GM23338 (cell line): ENCODE measurements around the gene AFAP1. TPM values are rescaled to one million over a fixed set of nuclear protein-coding genes. Genes with fewer than 3 reads are reported as not detected.

Experiments
- ATAC-seq: fragments of 200-7000 bp; cut with Tn5 transposase; 3 replicates; pipeline ENCODE4 v1.9.1; 2020
- DNase-seq: peaks from one replicate; pipeline ENCODE4 v3.0.0-alpha.2; 2015; ENCODE audit warnings: low spot score
- H2AFZ ChIP-seq: fragments of 200-600 bp; sonication (generic); 2 replicates; pipeline ENCODE4 v1.8.0; 2016; ENCODE audit warnings: antibody characterized with exemption, mild to moderate bottlenecking, moderate library complexity
- H3F3A ChIP-seq: fragments of 200-600 bp; sonication (generic); replicated peaks from 2 replicates; pipeline ENCODE4 v1.8.0; 2017; ENCODE audit warnings: antibody characterized with exemption, mixed run types, low read depth
- H3K27ac ChIP-seq: fragments of 200-600 bp; sonication (generic); 2 replicates; pipeline ENCODE4 v1.6.1; 2016; ENCODE audit warnings: low read depth
- H3K27me3 ChIP-seq: fragments of 200-600 bp; sonication (generic); 2 replicates; pipeline ENCODE4 v1.8.0; 2016; ENCODE audit warnings: mild to moderate bottlenecking, mixed run types, moderate library complexity; ENCODE audit not compliant: insufficient read depth
- H3K36me3 ChIP-seq: fragments of 200-600 bp; sonication (generic); 2 replicates; pipeline ENCODE4 v1.8.0; 2016; ENCODE audit warnings: mild to moderate bottlenecking; ENCODE audit not compliant: insufficient read depth
- H3K4me1 ChIP-seq: fragments of 200-600 bp; sonication (generic); 2 replicates; pipeline ENCODE4 v1.8.0; 2016; ENCODE audit warnings: mild to moderate bottlenecking, moderate library complexity; ENCODE audit not compliant: insufficient read depth
- H3K4me2 ChIP-seq: fragments of 200-600 bp; sonication (generic); 2 replicates; pipeline ENCODE4 v1.7.1; 2017; ENCODE audit warnings: mixed run types
- H3K4me3 ChIP-seq: fragments of 200-600 bp; sonication (generic); 2 replicates; pipeline ENCODE4 v1.6.1; 2016; ENCODE audit warnings: mixed run types
- H3K79me2 ChIP-seq: fragments of 200-600 bp; sonication (generic); replicated peaks from 2 replicates; pipeline ENCODE4 v1.8.0; 2017; ENCODE audit warnings: mild to moderate bottlenecking; ENCODE audit not compliant: insufficient read depth
- H3K9me2 ChIP-seq: fragments of 200-600 bp; sonication (generic); 2 replicates; pipeline ENCODE4 v1.8.0; 2017; ENCODE audit not compliant: insufficient read depth
- H4K20me1 ChIP-seq: fragments of 200-600 bp; sonication (generic); replicated peaks from 2 replicates; pipeline ENCODE4 v1.8.0; 2017; ENCODE audit warnings: mild to moderate bottlenecking; ENCODE audit not compliant: insufficient read depth
- H3K27ac Mint-ChIP-seq: 2 replicates; pipeline ENCODE4 v1.8.0; 2020; ENCODE audit warnings: inconsistent platforms, mild to moderate bottlenecking, moderate library complexity, mixed read lengths
- H3K27me3 Mint-ChIP-seq: 3 replicates; pipeline ENCODE4 v1.8.0; 2022; ENCODE audit warnings: low read depth, mild to moderate bottlenecking, moderate library complexity, mixed read lengths, inconsistent platforms; ENCODE audit not compliant: insufficient read depth, poor library complexity
- H3K36me3 Mint-ChIP-seq: 3 replicates; pipeline ENCODE4 v1.8.0; 2021; ENCODE audit warnings: low read depth, mild to moderate bottlenecking, inconsistent platforms, moderate library complexity, mixed read lengths
- H3K4me1 Mint-ChIP-seq: 3 replicates; pipeline ENCODE4 v1.8.0; 2020; ENCODE audit warnings: mild to moderate bottlenecking, inconsistent platforms, mixed read lengths
- H3K4me3 Mint-ChIP-seq: 3 replicates; pipeline ENCODE4 v1.8.0; 2021; ENCODE audit warnings: moderate library complexity, mild to moderate bottlenecking, inconsistent platforms, mixed read lengths
- H3K9me3 Mint-ChIP-seq: 3 replicates; pipeline ENCODE4 v1.8.0; 2020; ENCODE audit warnings: moderate library complexity, mild to moderate bottlenecking, inconsistent platforms, mixed read lengths
- CREB1 ChIP-seq: fragments of 250-450 bp; sonication (Bioruptor Pico); IDR thresholded peaks from 2 replicates; pipeline ENCODE4 v1.5.0; 2020; ENCODE audit warnings: low read depth, mild to moderate bottlenecking, moderate library complexity
- CTCF ChIP-seq, 2 experiments: fragments of 200-600 bp in 1 of 2; sonication (generic) in 1 of 2; conservative IDR thresholded peaks; 2 replicates each; pipeline versions ENCODE4 v1.5.1 to v1.6.1; 2016 to 2017; ENCODE audit warnings: antibody characterized with exemption in 2 of 2, low read depth in 2 of 2, mild to moderate bottlenecking in 2 of 2, moderate library complexity in 1 of 2
- ETS1 ChIP-seq: IDR thresholded peaks from 2 replicates; pipeline ENCODE4 v1.6.1; 2016; ENCODE audit warnings: antibody characterized with exemption
- EZH2phosphoT487 ChIP-seq: fragments of 200-600 bp; sonication (generic); IDR thresholded peaks from one replicate; pipeline ENCODE4 v1.8.1; 2018; ENCODE audit warnings: antibody characterized with exemption; ENCODE audit not compliant: unreplicated experiment
- JUNB ChIP-seq: IDR thresholded peaks from one replicate; pipeline ENCODE4 v1.6.1; 2016; ENCODE audit warnings: antibody characterized with exemption; ENCODE audit not compliant: unreplicated experiment
- NANOG ChIP-seq: IDR thresholded peaks from 2 replicates; pipeline ENCODE4 v1.6.1; 2016; ENCODE audit warnings: antibody characterized with exemption, borderline replicate concordance
- POLR2AphosphoS5 ChIP-seq: IDR thresholded peaks from 2 replicates; pipeline ENCODE4 v1.6.1; 2016; ENCODE audit warnings: antibody characterized with exemption, low read depth
- REST ChIP-seq: IDR thresholded peaks from one replicate; pipeline ENCODE4 v1.6.1; 2018; ENCODE audit warnings: antibody characterized with exemption; ENCODE audit not compliant: unreplicated experiment
- STAT1 ChIP-seq: IDR thresholded peaks from one replicate; pipeline ENCODE4 v1.6.1; 2016; ENCODE audit warnings: antibody characterized with exemption; ENCODE audit not compliant: unreplicated experiment
- ZNF331 ChIP-seq: fragments of 250-450 bp; sonication (Bioruptor Pico); IDR thresholded peaks from 2 replicates; pipeline ENCODE4 v1.5.0; 2020; ENCODE audit warnings: low read depth, mild to moderate bottlenecking, moderate library complexity
- ZNF462 ChIP-seq: fragments of 250-450 bp; sonication (Bioruptor Pico); IDR thresholded peaks from 2 replicates; pipeline ENCODE4 v1.5.0; 2020; ENCODE audit warnings: mild to moderate bottlenecking, moderate library complexity
- polyA plus RNA-seq: library from polyadenylated mRNA; unstranded; fragments of >200 nt; fragmentation: Nextera tagmentation; extraction: Ambion mirVana; gene quantifications from 2 replicates; pipeline ENCODE4 v1.2.1, GENCODE V29; 2016
- total RNA-seq: library from RNA; depleted of rRNA; stranded (reverse); fragments of >200 nt; shearing (Covaris generic); gene quantifications from 2 replicates; pipeline ENCODE4 v1.2.3, GENCODE V29; 2014

Gene AFAP1
- total and polyA plus RNA-seq, 2 experiments from 2014 or later = 6.5 to 21.5 TPM

- TF ChIP-seq REST (no peak), CTCF (conservative IDR thresholded peaks at IDR 0.05; ENCODE audit: low read depth in 2 of 2) (no peak), JUNB (no peak), NANOG (no peak), CREB1 (CRISPR knock-in tag) (no peak)
Observed at GRCh38 chr4:7893539-7893938, 46.1 kb downstream of the AFAP1 start (continued).

GRCh38 chr4:7892212-7893019 is 47.2 kb downstream of the AFAP1 start:
- H3K4me2 ChIP-seq = no peak overlapping the region
- H3K27ac Mint-ChIP-seq = no peak overlapping the region
- no peak overlapping the region for H3K27ac ChIP-seq
- H3K36me3 Mint-ChIP-seq = peaks cover 8% of the 10 kb centered on the region; the same call in 2 of the 3 replicates
- H3K4me1 Mint-ChIP-seq = peaks cover 43% of the 10 kb centered on the region
- H4K20me1 ChIP-seq = no peaks in the 10 kb centered on the region
- peaks cover 2% of the 10 kb centered on the region for H3K27me3 Mint-ChIP-seq
- H3K9me2 ChIP-seq = no peaks in the 10 kb centered on the region
- no peaks in the 10 kb centered on the region for H3F3A ChIP-seq
- peaks cover 38% of the 10 kb centered on the region for H3K4me1 ChIP-seq
- peaks cover 11% of the 10 kb centered on the region for H3K9me3 Mint-ChIP-seq
- H3K79me2 ChIP-seq = peaks cover 86% of the 10 kb centered on the region
- H3K36me3 ChIP-seq = no peaks in the 10 kb centered on the region; the same call in 1 of the 2 replicates
- H2AFZ ChIP-seq = no peak overlapping the region
- DNase-seq (no peak), ATAC-seq (peak; percentile 49)
- no peaks in the 10 kb centered on the region for H3K27me3 ChIP-seq
- H3K4me3 Mint-ChIP-seq = no peak overlapping the region
- no peak overlapping the region for H3K4me3 ChIP-seq
- TF ChIP-seq EZH2phosphoT487 (no peak), POLR2AphosphoS5 (no peak), ETS1 (no peak), CREB1 (CRISPR knock-in tag) (no peak), STAT1 (no peak), JUNB (no peak), ZNF331 (CRISPR knock-in tag) (no peak), NANOG (no peak), ZNF462 (CRISPR knock-in tag) (no peak)
